HepG2 (cell line): Measurements from ENCODE around the gene SLC45A3. TPM values are rescaled to one million over a fixed set of nuclear protein-coding genes. Genes with fewer than 3 reads are reported as not detected.
A peak's percentile ranks its signal among the peaks of the same experiment; 100 is the strongest.

Experiments
- ARNTL ChIP-seq: sonication (generic); formaldehyde crosslinking; IDR thresholded peaks from 2 replicates; pipeline ENCODE4 v1.4.0; 2020; ENCODE audit warnings: mild to moderate bottlenecking, missing genetic modification reagents
- ERF ChIP-seq: IDR thresholded peaks from 2 replicates; pipeline ENCODE4 v1.6.1; 2018; ENCODE audit warnings: missing biosample characterization, missing genetic modification reagents
- FOSL1 ChIP-seq: sonication (generic); formaldehyde crosslinking; IDR thresholded peaks from 2 replicates; pipeline ENCODE4 v1.9.0; 2021; ENCODE audit warnings: missing genetic modification reagents, borderline replicate concordance
- IKZF1 ChIP-seq: fragments of 450-650 bp; IDR thresholded peaks from 2 replicates; pipeline ENCODE4 v1.7.1; 2016
- MAZ ChIP-seq, 2 experiments: sonication (generic) in 1 of 2; formaldehyde crosslinking in 1 of 2; IDR thresholded peaks; 2 replicates each; pipeline versions ENCODE4 v1.5.0 to v1.6.1; 2012 to 2020; ENCODE audit warnings: low read depth in 2 of 2, mild to moderate bottlenecking in 2 of 2, borderline replicate concordance in 1 of 2, improper control_type of control experiment in 1 of 2, low read length in 1 of 2, missing genetic modification reagents in 1 of 2, moderate library complexity in 1 of 2
- NFYC ChIP-seq: IDR thresholded peaks from 2 replicates; pipeline ENCODE4 v1.6.1; 2016; ENCODE audit warnings: missing genetic modification reagents, missing compliant biosample characterization
- NR2C2 ChIP-seq: sonication (generic); formaldehyde crosslinking; IDR thresholded peaks from 2 replicates; pipeline ENCODE4 v1.4.0; 2020; ENCODE audit warnings: missing genetic modification reagents, mild to moderate bottlenecking, moderate library complexity, borderline replicate concordance
- NR2F2 ChIP-seq: IDR thresholded peaks from 2 replicates; pipeline ENCODE4 v1.6.1; 2012; ENCODE audit warnings: low read depth, inconsistent platforms, borderline replicate concordance
- NRL ChIP-seq: sonication (generic); formaldehyde crosslinking; IDR thresholded peaks from 2 replicates; pipeline ENCODE4 v1.5.0; 2020; ENCODE audit warnings: missing genetic modification reagents, mild to moderate bottlenecking, moderate library complexity, borderline replicate concordance
- PCBP2 ChIP-seq: fragments of 200-400 bp; formaldehyde crosslinking; optimal IDR thresholded peaks from 2 replicates; pipeline ENCODE3; 2018; ENCODE audit warnings: low read length, low read depth; ENCODE audit not compliant: poor library complexity, severe bottlenecking
- RCOR2 ChIP-seq: IDR thresholded peaks from 2 replicates; pipeline ENCODE4 v1.6.1; 2016; ENCODE audit warnings: missing biosample characterization, missing genetic modification reagents
- SALL1 ChIP-seq: sonication (generic); formaldehyde crosslinking; IDR thresholded peaks from 2 replicates; pipeline ENCODE4 v1.8.0; 2022; ENCODE audit warnings: mild to moderate bottlenecking, missing genetic modification reagents
- SRSF4 ChIP-seq: fragments of 200-400 bp; formaldehyde crosslinking; IDR thresholded peaks from one replicate; pipeline ENCODE4 v1.6.1; 2018; ENCODE audit warnings: mild to moderate bottlenecking, low read depth, low read length, moderate library complexity; ENCODE audit not compliant: poor library complexity, severe bottlenecking
- SRSF9 ChIP-seq: fragments of 200-400 bp; formaldehyde crosslinking; IDR thresholded peaks from 2 replicates; pipeline ENCODE4 v1.6.1; 2018; ENCODE audit warnings: borderline replicate concordance, mild to moderate bottlenecking, low read depth, low read length; ENCODE audit not compliant: insufficient read depth, poor library complexity, severe bottlenecking
- SRY ChIP-seq: sonication (generic); formaldehyde crosslinking; IDR thresholded peaks from 2 replicates; pipeline ENCODE4 v1.8.0; 2022; ENCODE audit warnings: mild to moderate bottlenecking, missing genetic modification reagents
- ZFX ChIP-seq: sonication (generic); formaldehyde crosslinking; IDR thresholded peaks from 2 replicates; pipeline ENCODE4 v1.4.0; 2020; ENCODE audit warnings: mild to moderate bottlenecking, low read depth, missing genetic modification reagents, moderate library complexity
- ZNF20 ChIP-seq: sonication (generic); formaldehyde crosslinking; IDR thresholded peaks from 2 replicates; pipeline ENCODE4 v1.4.0; 2020; ENCODE audit warnings: mild to moderate bottlenecking, moderate library complexity, missing genetic modification reagents
- ZNF253 ChIP-seq: sonication (generic); formaldehyde crosslinking; IDR thresholded peaks from 2 replicates; pipeline ENCODE4 v1.8.0; 2022; ENCODE audit warnings: mild to moderate bottlenecking, missing genetic modification reagents, borderline replicate concordance
- ZNF296 ChIP-seq: sonication (generic); formaldehyde crosslinking; conservative IDR thresholded peaks from 2 replicates; pipeline ENCODE4 v1.5.0; 2020; ENCODE audit warnings: mild to moderate bottlenecking, missing genetic modification reagents
- ZNF605 ChIP-seq: sonication (generic); formaldehyde crosslinking; IDR thresholded peaks from 2 replicates; pipeline ENCODE4 v1.8.0; 2022; ENCODE audit warnings: mild to moderate bottlenecking, missing genetic modification reagents
- ZNF792 ChIP-seq: IDR thresholded peaks from 2 replicates; pipeline ENCODE4 v1.6.1; 2016
- polyA plus RNA-seq, 8 experiments: library from polyadenylated mRNA; depleted of rRNA in 3 of 8; stranded (reverse) in 7 of 8; unstranded in 1 of 8; fragments of >200 nt; fragmentation: Illumina TruSeq in 4 of 8; extraction: Trizol in 4 of 8; gene quantifications; 2 replicates each; pipeline versions ENCODE4 v1.2.1 to v1.2.3, GENCODE V29; 2011 to 2016; ENCODE audit warnings: low read depth in 4 of 8, missing spikeins in 1 of 8, mixed read lengths in 1 of 8; ENCODE audit not compliant: insufficient read depth in 1 of 8
- total RNA-seq, 5 experiments: library from RNA; depleted of rRNA; stranded (reverse); fragments of >200 nt; fragmentation: Illumina TruSeq; extraction: Trizol; gene quantifications; 2 replicates each; pipeline ENCODE4 v1.2.3, GENCODE V29; 2016; ENCODE audit warnings: low read depth in 1 of 5
- TF ChIP-seq, protein P1 (sequence below): sonication (generic); formaldehyde crosslinking; IDR thresholded peaks from 2 replicates; pipeline ENCODE4 v1.9.0; 2021; ENCODE audit warnings: missing genetic modification reagents, mild to moderate bottlenecking, borderline replicate concordance
- TF ChIP-seq, protein P2 (sequence below): sonication (generic); formaldehyde crosslinking; IDR thresholded peaks from 2 replicates; pipeline ENCODE4 v1.5.0; 2020; ENCODE audit warnings: missing genetic modification reagents
- TF ChIP-seq, protein P3 (sequence below): sonication (generic); formaldehyde crosslinking; IDR thresholded peaks from 2 replicates; pipeline ENCODE4 v1.8.0; 2022; ENCODE audit warnings: missing genetic modification reagents, mild to moderate bottlenecking, inconsistent platforms, borderline replicate concordance
- TF ChIP-seq, protein P4 (sequence below): sonication (generic); formaldehyde crosslinking; IDR thresholded peaks from 2 replicates; pipeline ENCODE4 v1.8.0; 2022; ENCODE audit warnings: missing genetic modification reagents, low read depth, mild to moderate bottlenecking, borderline replicate concordance

SLC45A3 gene
- total and polyA plus RNA-seq, 2 of the 13 experiments (the other 11 are each of a cell fraction or from before 2014, with no cell fraction given) = 3.4 to 4.1 TPM

DNA sequence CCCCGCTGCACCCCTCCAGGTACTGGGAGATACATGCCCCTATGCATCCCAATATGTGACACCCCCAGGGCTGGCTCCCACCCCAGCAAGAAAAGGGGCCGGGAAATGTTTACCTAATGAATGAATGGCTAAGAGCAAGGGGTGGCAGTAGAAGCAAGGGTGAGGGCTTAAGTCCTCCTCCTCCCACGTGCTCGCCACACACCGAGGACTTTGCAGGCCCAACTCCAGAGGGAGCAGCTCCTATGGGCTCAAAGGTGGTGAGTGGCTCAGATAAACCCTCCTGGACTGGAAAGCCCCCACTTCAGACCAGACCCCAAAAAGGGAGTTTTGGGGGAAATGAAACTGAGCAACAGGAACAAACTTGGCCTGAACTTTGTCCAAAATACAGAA lies 11.4 kb downstream of the SLC45A3 start (continued):
- TF ChIP-seq, protein P1, sequence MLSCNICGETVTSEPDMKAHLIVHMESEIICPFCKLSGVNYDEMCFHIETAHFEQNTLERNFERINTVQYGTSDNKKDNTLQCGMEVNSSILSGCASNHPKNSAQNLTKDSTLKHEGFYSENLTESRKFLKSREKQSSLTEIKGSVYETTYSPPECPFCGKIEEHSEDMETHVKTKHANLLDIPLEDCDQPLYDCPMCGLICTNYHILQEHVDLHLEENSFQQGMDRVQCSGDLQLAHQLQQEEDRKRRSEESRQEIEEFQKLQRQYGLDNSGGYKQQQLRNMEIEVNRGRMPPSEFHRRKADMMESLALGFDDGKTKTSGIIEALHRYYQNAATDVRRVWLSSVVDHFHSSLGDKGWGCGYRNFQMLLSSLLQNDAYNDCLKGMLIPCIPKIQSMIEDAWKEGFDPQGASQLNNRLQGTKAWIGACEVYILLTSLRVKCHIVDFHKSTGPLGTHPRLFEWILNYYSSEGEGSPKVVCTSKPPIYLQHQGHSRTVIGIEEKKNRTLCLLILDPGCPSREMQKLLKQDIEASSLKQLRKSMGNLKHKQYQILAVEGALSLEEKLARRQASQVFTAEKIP (CRISPR knock-in tag) = no peak
- TF ChIP-seq NR2C2 (CRISPR knock-in tag) = no peak
- 0 out of 2 replicates have a peak, but pooled peaks have one; percentile 26 for TF ChIP-seq ZNF792
- TF ChIP-seq SALL1 (CRISPR knock-in tag) = peak; percentile 59
- TF ChIP-seq IKZF1 = no peak
- no peak for TF ChIP-seq ERF
- no peak for TF ChIP-seq NR2F2
- TF ChIP-seq NRL (CRISPR knock-in tag) = no peak
- TF ChIP-seq RCOR2 = no peak
- TF ChIP-seq PCBP2 = no peak
- TF ChIP-seq ZNF296 = no peak
- peak; percentile 49; the same call in 1 of the 2 replicates for TF ChIP-seq ARNTL (CRISPR knock-in tag)
- TF ChIP-seq, protein P2, sequence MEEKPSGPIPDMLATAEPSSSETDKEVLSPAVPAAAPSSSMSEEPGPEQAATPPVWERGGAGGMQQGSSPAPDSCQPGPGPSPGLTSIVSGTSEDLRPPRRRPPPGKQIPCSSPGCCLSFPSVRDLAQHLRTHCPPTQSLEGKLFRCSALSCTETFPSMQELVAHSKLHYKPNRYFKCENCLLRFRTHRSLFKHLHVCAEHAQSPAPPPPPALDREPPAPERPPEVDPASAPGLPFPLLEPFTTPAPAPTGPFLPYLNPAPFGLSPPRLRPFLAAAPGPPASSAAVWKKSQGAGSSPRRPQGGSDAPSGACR (CRISPR knock-in tag) = no peak
- TF ChIP-seq ZNF20 (CRISPR knock-in tag) = no peak
- no peak for TF ChIP-seq SRSF4
- peak; percentile 78 for TF ChIP-seq ZFX (CRISPR knock-in tag)
- no peak for TF ChIP-seq ZNF253 (CRISPR knock-in tag)
- TF ChIP-seq SRSF9 = no peak
- TF ChIP-seq, protein P3, sequence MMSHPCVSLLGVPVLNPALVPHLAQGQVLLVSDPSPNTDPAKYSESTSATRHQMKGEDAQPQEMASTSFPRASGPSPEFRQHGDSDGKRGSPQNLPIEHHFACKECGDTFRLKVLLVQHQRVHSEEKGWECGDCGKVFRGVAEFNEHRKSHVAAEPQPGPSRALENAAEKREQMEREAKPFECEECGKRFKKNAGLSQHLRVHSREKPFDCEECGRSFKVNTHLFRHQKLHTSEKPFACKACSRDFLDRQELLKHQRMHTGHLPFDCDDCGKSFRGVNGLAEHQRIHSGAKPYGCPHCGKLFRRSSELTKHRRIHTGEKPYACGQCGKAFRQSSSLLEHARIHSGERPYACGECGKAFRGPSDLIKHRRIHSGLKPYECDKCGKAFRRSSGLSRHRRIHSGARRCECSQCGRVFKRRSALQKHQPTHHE (CRISPR knock-in tag) = no peak
- 0 out of 2 replicates have a peak, but pooled peaks have one; percentile 48 for TF ChIP-seq ZNF605
- no peak for TF ChIP-seq MAZ (IDR thresholded peaks at IDR 0.05; ENCODE audit: borderline replicate concordance, low read depth, low read length)
- TF ChIP-seq MAZ (CRISPR knock-in tag; IDR thresholded peaks at IDR 0.05; ENCODE audit: low read depth) = no peak
- TF ChIP-seq, protein P4, sequence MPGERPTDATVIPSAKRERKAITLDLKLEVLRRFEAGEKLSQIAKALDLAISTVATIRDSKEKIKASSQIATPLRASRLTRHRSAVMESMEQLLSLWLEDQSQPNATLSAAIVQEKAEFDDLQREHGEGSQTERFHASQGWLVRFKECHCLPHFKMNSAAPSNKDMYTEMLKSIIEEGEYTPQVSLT (CRISPR knock-in tag) = no peak
- no peak for TF ChIP-seq SRY (CRISPR knock-in tag)
- TF ChIP-seq FOSL1 = no peak
- no peak for TF ChIP-seq NFYC (CRISPR knock-in tag)
